CD14-positive monocyte (primary cell): ENCODE data around the gene CSMD2. TPM values are rescaled to one million over a fixed set of nuclear protein-coding genes. Genes with fewer than 3 reads are reported as not detected.

ENCODE experiments used
- DNase-seq, 3 donors: peaks; one replicate each; pipeline ENCODE4 v3.0.0-alpha.2; 2011 to 2022
- H2AFZ ChIP-seq: 2 replicates; pipeline ENCODE4 v1.6.0; 2012; ENCODE audit warnings: mild to moderate bottlenecking, low read depth, low read length, inconsistent platforms; ENCODE audit not compliant: insufficient read depth, poor library complexity, severe bottlenecking
- H3K27ac ChIP-seq, 2 donors: 1 replicate in 1 of 2; 2 replicates in 1 of 2; pipeline ENCODE4 v1.5.1; 2012 to 2013; ENCODE audit warnings: low read length in 2 of 2, control low read depth in 1 of 2, inconsistent platforms in 1 of 2, low read depth in 1 of 2, mild to moderate bottlenecking in 1 of 2
- H3K27me3 ChIP-seq, 2 donors: one replicate each; pipeline versions ENCODE4 v1.6.0 to v1.6.1; 2011 to 2013; ENCODE audit warnings: low read length in 2 of 2; ENCODE audit not compliant: control insufficient read depth in 2 of 2, insufficient read depth in 2 of 2
- H3K36me3 ChIP-seq, 2 donors: replicated peaks in 1 of 2; 1 replicate in 1 of 2; 2 replicates in 1 of 2; pipeline versions ENCODE4 v1.5.1 to v1.6.1; 2012 to 2013; ENCODE audit warnings: low read length in 2 of 2, control low read depth in 1 of 2, inconsistent platforms in 1 of 2, mild to moderate bottlenecking in 1 of 2; ENCODE audit not compliant: insufficient read depth in 2 of 2, control insufficient read depth in 1 of 2
- H3K4me1 ChIP-seq, 2 donors: 1 replicate in 1 of 2; 2 replicates in 1 of 2; pipeline versions ENCODE4 v1.5.1 to v1.6.1; 2012 to 2013; ENCODE audit warnings: low read length in 2 of 2, control low read depth in 1 of 2, inconsistent platforms in 1 of 2, mild to moderate bottlenecking in 1 of 2, moderate library complexity in 1 of 2; ENCODE audit not compliant: insufficient read depth in 2 of 2, control insufficient read depth in 1 of 2
- H3K4me2 ChIP-seq: replicated peaks from 2 replicates; pipeline ENCODE3; 2012; ENCODE audit warnings: low read length, moderate library complexity, mild to moderate bottlenecking; ENCODE audit not compliant: poor library complexity, severe bottlenecking; ENCODE audit errors: extremely low read depth
- H3K4me3 ChIP-seq, 3 experiments: fragments of 200-600 bp in 1 of 3; sonication (generic) in 1 of 3; replicated peaks in 1 of 3; 1 replicate in 2 of 3; 2 replicates in 1 of 3; pipeline ENCODE4 v1.5.1; 2011 to 2013; ENCODE audit warnings: low read length in 3 of 3, mild to moderate bottlenecking in 3 of 3, control low read depth in 2 of 3, low read depth in 2 of 3, inconsistent platforms in 1 of 3, moderate library complexity in 1 of 3
- H3K79me2 ChIP-seq: 2 replicates; pipeline ENCODE4 v1.6.0; 2012; ENCODE audit warnings: mild to moderate bottlenecking, control low read depth, inconsistent platforms, low read length, moderate library complexity; ENCODE audit not compliant: insufficient read depth
- H3K9ac ChIP-seq: 2 replicates; pipeline ENCODE4 v1.6.0; 2017; ENCODE audit warnings: low read length, mild to moderate bottlenecking; ENCODE audit not compliant: insufficient read depth, poor library complexity, severe bottlenecking
- H3K9me3 ChIP-seq, 2 donors: replicated peaks in 1 of 2; 1 replicate in 1 of 2; 2 replicates in 1 of 2; pipeline versions ENCODE4 v1.5.1 to v1.6.1; 2012 to 2013; ENCODE audit warnings: low read length in 2 of 2, control low read depth in 1 of 2; ENCODE audit not compliant: control insufficient read depth in 1 of 2, insufficient read depth in 1 of 2
- H4K20me1 ChIP-seq: 2 replicates; pipeline ENCODE4 v1.6.0; 2012; ENCODE audit warnings: mild to moderate bottlenecking, low read length, control low read depth, moderate library complexity; ENCODE audit not compliant: insufficient read depth
- H3K27ac Mint-ChIP-seq, 7 donors: one replicate each; pipeline ENCODE4 v1.8.0; 2020; ENCODE audit warnings: mild to moderate bottlenecking in 7 of 7, mixed read lengths in 7 of 7, moderate library complexity in 6 of 7, inconsistent platforms in 2 of 7
- H3K27me3 Mint-ChIP-seq, 3 donors: one replicate each; pipeline ENCODE4 v1.8.0; 2021 to 2022; ENCODE audit warnings: low read depth in 3 of 3, mild to moderate bottlenecking in 3 of 3, mixed read lengths in 3 of 3, moderate library complexity in 3 of 3, inconsistent platforms in 1 of 3
- H3K36me3 Mint-ChIP-seq, 2 donors: one replicate each; pipeline ENCODE4 v1.8.0; 2020; ENCODE audit warnings: mixed read lengths in 2 of 2, inconsistent platforms in 1 of 2, mild to moderate bottlenecking in 1 of 2
- H3K4me1 Mint-ChIP-seq: one replicate; pipeline ENCODE4 v1.8.0; 2020; ENCODE audit warnings: mild to moderate bottlenecking, mixed read lengths
- H3K4me3 Mint-ChIP-seq, 2 donors: one replicate each; pipeline ENCODE4 v1.8.0; 2020; ENCODE audit warnings: mild to moderate bottlenecking in 2 of 2, mixed read lengths in 2 of 2, moderate library complexity in 1 of 2
- H3K9me3 Mint-ChIP-seq, 7 donors: one replicate each; pipeline ENCODE4 v1.8.0; 2020 to 2022; ENCODE audit warnings: mixed read lengths in 7 of 7, mild to moderate bottlenecking in 6 of 7, moderate library complexity in 6 of 7, inconsistent platforms in 2 of 7
- CTCF ChIP-seq: fragments of 200-600 bp; IDR thresholded peaks from one replicate; pipeline ENCODE4 v1.8.0; 2022; ENCODE audit warnings: antibody characterized with exemption, mild to moderate bottlenecking
- WGBS: methylation state at CpG from one replicate; pipeline ENCODE4 v1.1.5; 2013; ENCODE audit warnings: missing lambda C conversion rate; ENCODE audit not compliant: insufficient coverage; 5-methylcytosine and 5-hydroxymethylcytosine counted together
- intact Hi-C, 2 donors: fragments of 100-400 bp; cut with micrococcal nuclease; formaldehyde crosslinking; loops; one replicate each; pipeline versions ENCODE4 v1.15.0 to v1.15.1; 2023
- polyA plus RNA-seq, 3 donors: library from polyadenylated mRNA; depleted of rRNA in 1 of 3; unstranded in 2 of 3; stranded (reverse) in 1 of 3; fragments of 300-500 nt in 2 of 3; fragments of >200 nt in 1 of 3; fragmentation: Illumina TruSeq in 2 of 3; gene quantifications; 1 replicate in 2 of 3; 2 replicates in 1 of 3; pipeline ENCODE4 v1.2.3, GENCODE V29; 2012 to 2021

CSMD2 gene
- polyA plus RNA-seq, 3 donors: 0.04 TPM; not detected in 2

- Histone ChIP-seq H3K4me1 (no peaks in the 10 kb centered on the region), H3K79me2 (no peaks in the 10 kb centered on the region), H3K4me2 (no peak overlapping the region), H3K27me3 (no peaks in the 10 kb centered on the region), H2AFZ (no peak overlapping the region), H4K20me1 (no peaks in the 10 kb centered on the region), H3K27ac (no peak overlapping the region), H3K36me3 (no peaks in the 10 kb centered on the region), H3K4me3 (no peak overlapping the region), H3K9me3 (no peaks in the 10 kb centered on the region), H3K9ac (no peak overlapping the region)
- no peak for DNase-seq
- Mint-ChIP-seq H3K4me1 (no peaks in the 10 kb centered on the region), H3K27me3 (peaks cover 0 to 3% (median 2%) of the 10 kb centered on the region in 3 donors), H3K9me3 (peaks cover 0 to 2% (median 0%) of the 10 kb centered on the region in 7 donors), H3K36me3 (no peaks in the 10 kb centered on the region), H3K27ac (no peak overlapping the region), H3K4me3 (no peak overlapping the region)
- intact Hi-C loops: no loop called here
- TF ChIP-seq CTCF: no peak
- WGBS: 88% methylated on average over 4 of the region's 4 CpGs
Observed at GRCh38 chr1:34212673-34213072, 47.6 kb upstream of the CSMD2 start.

GRCh38 chr1:34199927-34200326 is 34.9 kb upstream of the CSMD2 start:
- no peaks in the 10 kb centered on the region for H3K36me3 ChIP-seq
- Mint-ChIP-seq H3K36me3 (no peaks in the 10 kb centered on the region), H3K4me1 (no peaks in the 10 kb centered on the region), H3K4me3 (no peak overlapping the region), H3K9me3 (peaks cover 0 to 2% (median 0%) of the 10 kb centered on the region in 7 donors), H3K27ac (no peak overlapping the region), H3K27me3 (peaks cover 0 to 6% (median 3%) of the 10 kb centered on the region in 3 donors)
- H3K4me2 ChIP-seq: no peak overlapping the region
- H3K27ac ChIP-seq: no peak overlapping the region
- H3K9ac ChIP-seq: no peak overlapping the region
- H3K79me2 ChIP-seq: no peaks in the 10 kb centered on the region
- no peaks in the 10 kb centered on the region for H4K20me1 ChIP-seq
- intact Hi-C loops: no loop called here
- no peak for TF ChIP-seq CTCF
- no peaks in the 10 kb centered on the region for H3K4me1 ChIP-seq
- no peak overlapping the region for H3K4me3 ChIP-seq
- H3K9me3 ChIP-seq: no peaks in the 10 kb centered on the region
- DNase-seq: no peak
- WGBS: 86% methylated on average over 1 of the region's 1 CpG
- no peaks in the 10 kb centered on the region for H3K27me3 ChIP-seq
- H2AFZ ChIP-seq: no peak overlapping the region
